AML-193 (cell line): ENCODE results near the gene TACC2.

Experiments used
- DNase-seq, 2 experiments: peaks; one replicate each; lab custom pipeline; 2025; lab: John Stamatoyannopoulos, UW

Gene TACC2

GRCh38 chr10:122294511-122295450, 305.8 kb downstream of the TACC2 start:
- DNase-seq, result no peak

- DNase-seq, result no peak
Measured at GRCh38 chr10:122295451-122295809, 306.5 kb downstream of the TACC2 start.

GRCh38 chr10:122296363-122297120, 307.6 kb downstream of the TACC2 start:
- no peak for DNase-seq

- no peak for DNase-seq
Measured at GRCh38 chr10:122297583-122297982, 308.6 kb downstream of the TACC2 start.

GRCh38 chr10:122298206-122298597, 309.2 kb downstream of the TACC2 start:
- DNase-seq, result no peak

- peak; percentile 35 to 40 for DNase-seq
Measured at GRCh38 chr10:122298598-122299301, 309.8 kb downstream of the TACC2 start.

- DNase-seq, result no peak
Measured at GRCh38 chr10:122299423-122300075, 310.6 kb downstream of the TACC2 start.

GRCh38 chr10:122301055-122301810, 312.3 kb downstream of the TACC2 start:
- DNase-seq, result no peak

- DNase-seq, result no peak
Measured at GRCh38 chr10:122301811-122302115, 312.8 kb downstream of the TACC2 start.

GRCh38 chr10:122302315-122302714, 313.4 kb downstream of the TACC2 start:
- DNase-seq, result no peak

GRCh38 chr10:122303271-122304053, 314.5 kb downstream of the TACC2 start:
- no peak for DNase-seq
